H9 (cell line): ENCODE measurements around the gene OR2Y1. TPM values are rescaled to one million over a fixed set of nuclear protein-coding genes. Genes with fewer than 3 reads are reported as not detected.

Experiments used
- DNase-seq: peaks from one replicate; pipeline ENCODE4 v3.0.0-alpha.2; 2017
- H2AFZ ChIP-seq: one replicate; pipeline ENCODE4 v1.6.1; 2013; ENCODE audit warnings: mild to moderate bottlenecking, low read length, control low read depth, moderate library complexity
- H2AK5ac ChIP-seq: 2 replicates; pipeline ENCODE4 v1.6.1; 2013; ENCODE audit warnings: low read length, control low read depth, mixed read lengths; ENCODE audit not compliant: insufficient read length
- H2BK120ac ChIP-seq: one replicate; pipeline ENCODE4 v1.6.1; 2013; ENCODE audit warnings: low read depth, mild to moderate bottlenecking, low read length, control low read depth, inconsistent platforms; ENCODE audit not compliant: poor library complexity, severe bottlenecking
- H2BK12ac ChIP-seq: 2 replicates; pipeline ENCODE4 v1.6.1; 2013; ENCODE audit warnings: low read length, control low read depth, mixed read lengths, low read depth; ENCODE audit not compliant: insufficient read length
- H2BK15ac ChIP-seq: 2 replicates; pipeline ENCODE4 v1.6.1; 2013; ENCODE audit warnings: low read depth, low read length, control low read depth
- H2BK20ac ChIP-seq: one replicate; pipeline ENCODE4 v1.6.1; 2013; ENCODE audit warnings: low read depth, mild to moderate bottlenecking, low read length, control low read depth, inconsistent platforms; ENCODE audit not compliant: poor library complexity, severe bottlenecking
- H2BK5ac ChIP-seq: 2 replicates; pipeline ENCODE4 v1.6.1; 2013; ENCODE audit warnings: low read length, control low read depth, mixed read lengths; ENCODE audit not compliant: insufficient read length
- H3K14ac ChIP-seq: 2 replicates; pipeline ENCODE4 v1.6.1; 2013; ENCODE audit warnings: low read length, control low read depth; ENCODE audit not compliant: insufficient read depth
- H3K18ac ChIP-seq: 2 replicates; pipeline ENCODE4 v1.6.1; 2013; ENCODE audit warnings: low read depth, mild to moderate bottlenecking, mixed read lengths, low read length, control low read depth; ENCODE audit not compliant: insufficient read length
- H3K23ac ChIP-seq: 2 replicates; pipeline ENCODE4 v1.6.1; 2013; ENCODE audit warnings: low read length, control low read depth, mixed read lengths, low read depth; ENCODE audit not compliant: insufficient read length
- H3K23me2 ChIP-seq: 2 replicates; pipeline ENCODE4 v1.6.1; 2013; ENCODE audit warnings: low read depth, mild to moderate bottlenecking, mixed read lengths, low read length, control low read depth; ENCODE audit not compliant: insufficient read length, poor library complexity, severe bottlenecking
- H3K27ac ChIP-seq: 2 replicates; pipeline ENCODE4 v1.5.1; 2013; ENCODE audit warnings: low read length, control low read depth, mixed read lengths, low read depth; ENCODE audit not compliant: insufficient read length
- H3K27me3 ChIP-seq: 2 replicates; pipeline ENCODE4 v1.6.1; 2013; ENCODE audit warnings: low read length, control low read depth, inconsistent platforms; ENCODE audit not compliant: insufficient read depth
- H3K4ac ChIP-seq: 2 replicates; pipeline ENCODE4 v1.6.1; 2013; ENCODE audit warnings: low read depth, mild to moderate bottlenecking, control low read depth, inconsistent platforms, low read length, moderate library complexity
- H3K4me1 ChIP-seq: 2 replicates; pipeline ENCODE4 v1.6.1; 2013; ENCODE audit warnings: low read length, control low read depth, inconsistent platforms; ENCODE audit not compliant: insufficient read depth
- H3K4me2 ChIP-seq: 2 replicates; pipeline ENCODE4 v1.6.1; 2013; ENCODE audit warnings: low read length, control low read depth, mixed read lengths; ENCODE audit not compliant: insufficient read length, insufficient read depth
- H3K56ac ChIP-seq: 2 replicates; pipeline ENCODE4 v1.6.1; 2013; ENCODE audit warnings: low read depth, mild to moderate bottlenecking, mixed read lengths, low read length, control low read depth; ENCODE audit not compliant: insufficient read length
- H3K79me1 ChIP-seq: 2 replicates; pipeline ENCODE4 v1.6.1; 2013; ENCODE audit warnings: low read depth, mild to moderate bottlenecking, moderate library complexity, low read length, control low read depth, inconsistent platforms; ENCODE audit not compliant: insufficient read depth, poor library complexity, severe bottlenecking
- H3K79me2 ChIP-seq: 2 replicates; pipeline ENCODE4 v1.6.1; 2013; ENCODE audit warnings: low read length, control low read depth, inconsistent platforms; ENCODE audit not compliant: insufficient read depth
- H3K9ac ChIP-seq: 2 replicates; pipeline ENCODE4 v1.6.1; 2013; ENCODE audit warnings: low read length, control low read depth, mixed read lengths; ENCODE audit not compliant: insufficient read length; ENCODE audit errors: extremely low read depth
- H3K9me3 ChIP-seq: one replicate; pipeline ENCODE4 v1.6.1; 2013; ENCODE audit warnings: low read depth, low read length, inconsistent platforms; ENCODE audit not compliant: control insufficient read depth
- H3T11ph ChIP-seq: one replicate; pipeline ENCODE4 v1.6.1; 2013; ENCODE audit warnings: mild to moderate bottlenecking, low read length, control low read depth, inconsistent platforms
- H4K20me1 ChIP-seq: one replicate; pipeline ENCODE4 v1.6.1; 2013; ENCODE audit not compliant: control insufficient read depth, insufficient read length, insufficient read depth
- H4K5ac ChIP-seq: 2 replicates; pipeline ENCODE4 v1.6.1; 2013; ENCODE audit warnings: low read depth, mild to moderate bottlenecking, mixed read lengths, low read length, control low read depth; ENCODE audit not compliant: insufficient read length
- H4K8ac ChIP-seq: replicated peaks from 2 replicates; pipeline ENCODE4 v1.6.1; 2013; ENCODE audit warnings: low read length, control low read depth, mixed read lengths, low read depth; ENCODE audit not compliant: insufficient read length
- H4K91ac ChIP-seq: 2 replicates; pipeline ENCODE4 v1.6.1; 2013; ENCODE audit warnings: low read depth, mild to moderate bottlenecking, moderate library complexity, mixed read lengths, low read length, control low read depth; ENCODE audit not compliant: insufficient read length
- H3K27ac Mint-ChIP-seq, 3 experiments: 2 replicates in 2 of 3; 3 replicates in 1 of 3; pipeline ENCODE4 v1.8.0; 2020 to 2021; ENCODE audit warnings: mixed read lengths in 3 of 3, mild to moderate bottlenecking in 1 of 3, moderate library complexity in 1 of 3
- H3K27me3 Mint-ChIP-seq: 2 replicates; pipeline ENCODE4 v1.8.0; 2021; ENCODE audit warnings: low read depth, mild to moderate bottlenecking, moderate library complexity, mixed read lengths
- H3K36me3 Mint-ChIP-seq, 3 experiments: 2 replicates in 2 of 3; 3 replicates in 1 of 3; pipeline ENCODE4 v1.8.0; 2020 to 2021; ENCODE audit warnings: low read depth in 3 of 3, mixed read lengths in 3 of 3; ENCODE audit not compliant: insufficient read depth in 1 of 3
- H3K4me1 Mint-ChIP-seq, 2 experiments: 2 replicates each; pipeline ENCODE4 v1.8.0; 2020; ENCODE audit warnings: mixed read lengths in 2 of 2
- H3K4me3 Mint-ChIP-seq, 2 experiments: 2 replicates in 1 of 2; 3 replicates in 1 of 2; pipeline ENCODE4 v1.8.0; 2020 to 2021; ENCODE audit warnings: mild to moderate bottlenecking in 2 of 2, mixed read lengths in 2 of 2, moderate library complexity in 1 of 2
- H3K9me3 Mint-ChIP-seq, 2 experiments: 2 replicates in 1 of 2; 3 replicates in 1 of 2; pipeline ENCODE4 v1.8.0; 2020; ENCODE audit warnings: mild to moderate bottlenecking in 2 of 2, mixed read lengths in 2 of 2, moderate library complexity in 1 of 2
- CTCF ChIP-seq: fragments of 200-600 bp; sonication (generic); conservative IDR thresholded peaks from 3 replicates; pipeline ENCODE4 v1.8.0; 2021; ENCODE audit warnings: antibody characterized with exemption, mild to moderate bottlenecking
- WGBS: extraction: QIAGEN DNeasy Blood & Tissue Kit; methylation state at CpG from one replicate; pipeline ENCODE4 v1.1.7; 2013; ENCODE audit warnings: missing lambda C conversion rate, low lambda C conversion rate, mixed read lengths; ENCODE audit not compliant: insufficient read length; ENCODE audit errors: extremely low coverage; 5-methylcytosine and 5-hydroxymethylcytosine counted together
- total RNA-seq: library from RNA; stranded (reverse); gene quantifications from 2 replicates; pipeline ENCODE4 v1.2.1, GENCODE V29; 2021

The OR2Y1 gene
- total RNA-seq, 1 experiment from 2014 or later: not detected

- Histone ChIP-seq H3K79me1 (no peaks in the 10 kb centered on the region), H3K79me2 (no peaks in the 10 kb centered on the region), H2BK5ac (no peak overlapping the region), H3K4ac (0 out of 2 replicates have a peak overlapping the region, but pooled peaks have one; percentile 2), H2AK5ac (no peak overlapping the region), H3K56ac (no peak overlapping the region), H3T11ph (no peak overlapping the region), H2BK120ac (peak overlapping the region; percentile 71), H3K4me2 (no peak overlapping the region), H3K23me2 (no peaks in the 10 kb centered on the region), H3K18ac (peak overlapping the region; percentile 83), H4K91ac (peak overlapping the region; percentile 69), H3K23ac (no peak overlapping the region), H2AFZ (no peak overlapping the region), H4K8ac (no peak overlapping the region), H2BK20ac (peak overlapping the region; percentile 85), H3K14ac (peak overlapping the region; percentile 62; the same call in 1 of the 2 replicates), H3K27ac (peak overlapping the region; percentile 2), H4K20me1 (no peaks in the 10 kb centered on the region), H3K4me1 (peaks cover 12% of the 10 kb centered on the region; the same call in 1 of the 2 replicates), H3K27me3 (no peaks in the 10 kb centered on the region), H3K9me3 (no peaks in the 10 kb centered on the region), H3K9ac (peak overlapping the region; percentile 7), H4K5ac (no peak overlapping the region), H2BK15ac (no peak overlapping the region), H2BK12ac (peak overlapping the region; percentile 84)
- H3K27ac Mint-ChIP-seq: peak overlapping the region; percentile 95 to 97 (median 96)
- TF ChIP-seq CTCF: 0 out of 3 replicates have a peak, but pooled peaks have one; percentile 25
- peaks cover 3% of the 10 kb centered on the region; the same call in 1 of the 2 replicates for H3K27me3 Mint-ChIP-seq
- H3K36me3 Mint-ChIP-seq: peaks cover 8 to 28% (median 26%) of the 10 kb centered on the region in 3 experiments; a peak in 6 of 7 replicates
- peak overlapping the region; percentile 43 to 45 for H3K4me3 Mint-ChIP-seq
- peaks cover 6% of the 10 kb centered on the region in 2 experiments for H3K9me3 Mint-ChIP-seq
- H3K4me1 Mint-ChIP-seq: peaks cover 46 to 52% of the 10 kb centered on the region in 2 experiments
- no CpG with 5 or more reads among the region's 21 CpGs for WGBS
- DNase-seq: no peak
Observed at GRCh38 chr5:180786531-180787398, 46.9 kb upstream of the OR2Y1 start.
